NT2/D1 (cell line): ENCODE results near the gene IL22RA1.

Experiments
- DNase-seq: peaks from one replicate; pipeline ENCODE4 v3.0.0-alpha.2; 2011; ENCODE audit warnings: low read depth, low spot score
- H3K27me3 ChIP-seq: 2 replicates; pipeline ENCODE4 v1.6.0; 2011; ENCODE audit warnings: mild to moderate bottlenecking; ENCODE audit not compliant: insufficient read length, insufficient read depth
- H3K36me3 ChIP-seq: 2 replicates; pipeline ENCODE4 v1.6.1; 2011; ENCODE audit warnings: mild to moderate bottlenecking, low read length, mixed read lengths; ENCODE audit not compliant: insufficient read depth, insufficient read length
- H3K4me1 ChIP-seq: 2 replicates; pipeline ENCODE4 v1.5.1; 2011; ENCODE audit not compliant: insufficient read depth, insufficient read length
- H3K4me3 ChIP-seq: 2 replicates; pipeline ENCODE4 v1.5.1; 2011; ENCODE audit warnings: low read depth; ENCODE audit not compliant: insufficient read length
- H3K9ac ChIP-seq: 2 replicates; pipeline ENCODE4 v1.6.0; 2011; ENCODE audit warnings: low read depth; ENCODE audit not compliant: insufficient read length
- H3K9me3 ChIP-seq: 2 replicates; pipeline ENCODE4 v1.5.1; 2011; ENCODE audit warnings: mild to moderate bottlenecking, low read length; ENCODE audit not compliant: insufficient read depth
- SUZ12 ChIP-seq: IDR thresholded peaks from 2 replicates; pipeline ENCODE4 v1.6.1; 2011; ENCODE audit not compliant: insufficient read length, insufficient read depth; ENCODE audit errors: extremely low read depth
- YY1 ChIP-seq: IDR thresholded peaks from 2 replicates; pipeline ENCODE4 v1.6.1; 2011; ENCODE audit not compliant: insufficient read length, insufficient read depth
- ZNF274 ChIP-seq: IDR thresholded peaks from 2 replicates; pipeline ENCODE4 v1.6.1; 2011; ENCODE audit warnings: mild to moderate bottlenecking, low read depth, low read length

Gene IL22RA1

DNA sequence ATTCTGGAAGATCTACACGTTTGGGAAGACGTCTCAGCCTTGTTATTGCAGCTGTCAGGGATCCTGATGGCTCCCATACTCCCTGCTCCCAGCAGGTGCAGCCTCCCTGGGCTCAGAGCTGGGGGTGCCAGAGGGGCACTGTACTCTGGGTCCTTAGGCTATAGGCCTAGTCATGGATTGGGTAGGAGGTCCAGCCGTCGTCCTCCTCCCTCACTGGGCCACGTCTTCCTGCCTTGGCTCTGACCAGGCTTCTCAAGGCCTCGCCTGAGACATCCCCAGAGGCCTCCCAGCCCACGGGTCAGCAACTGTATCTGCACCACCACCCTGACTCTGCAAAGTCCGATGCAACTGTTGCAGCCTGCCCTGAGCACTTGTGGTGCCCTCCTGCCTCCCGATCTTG, 49.2 kb downstream of the IL22RA1 start:
- no peak for TF ChIP-seq ZNF274
- TF ChIP-seq YY1, result no peak
- no peak for TF ChIP-seq SUZ12
- no peak overlapping the region for H3K9ac ChIP-seq
- H3K27me3 ChIP-seq, result no peaks in the 10 kb centered on the region
- peaks cover 22% of the 10 kb centered on the region for H3K4me1 ChIP-seq
- H3K9me3 ChIP-seq, result no peaks in the 10 kb centered on the region
- no peak for DNase-seq
- no peak overlapping the region for H3K4me3 ChIP-seq
- no peaks in the 10 kb centered on the region for H3K36me3 ChIP-seq

DNA sequence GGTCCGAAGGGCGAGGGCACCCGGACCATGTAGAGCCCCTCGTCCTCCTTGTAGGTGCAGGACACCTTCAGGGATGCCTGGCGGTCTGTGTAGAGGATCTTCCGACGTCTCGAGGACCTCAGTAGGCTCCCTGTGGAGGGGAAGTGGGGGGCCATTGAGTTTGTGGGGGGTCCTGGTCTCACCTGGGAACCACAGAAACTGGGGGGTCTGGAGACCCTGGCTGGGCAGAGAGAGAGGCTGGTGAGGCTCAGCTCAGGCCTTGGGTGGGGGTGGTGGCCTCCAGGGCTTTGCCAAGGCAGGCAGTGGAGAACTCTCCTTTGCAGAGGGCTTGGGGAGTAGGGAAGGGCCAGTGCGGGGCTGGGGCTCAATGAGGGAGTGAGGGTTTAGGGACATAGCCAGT, 50.0 kb downstream of the IL22RA1 start:
- Histone ChIP-seq H3K9me3 (no peaks in the 10 kb centered on the region), H3K27me3 (no peaks in the 10 kb centered on the region), H3K4me1 (peaks cover 22% of the 10 kb centered on the region), H3K9ac (no peak overlapping the region), H3K4me3 (no peak overlapping the region), H3K36me3 (no peaks in the 10 kb centered on the region)
- TF ChIP-seq YY1, result no peak
- TF ChIP-seq ZNF274, result no peak
- no peak for DNase-seq

DNA sequence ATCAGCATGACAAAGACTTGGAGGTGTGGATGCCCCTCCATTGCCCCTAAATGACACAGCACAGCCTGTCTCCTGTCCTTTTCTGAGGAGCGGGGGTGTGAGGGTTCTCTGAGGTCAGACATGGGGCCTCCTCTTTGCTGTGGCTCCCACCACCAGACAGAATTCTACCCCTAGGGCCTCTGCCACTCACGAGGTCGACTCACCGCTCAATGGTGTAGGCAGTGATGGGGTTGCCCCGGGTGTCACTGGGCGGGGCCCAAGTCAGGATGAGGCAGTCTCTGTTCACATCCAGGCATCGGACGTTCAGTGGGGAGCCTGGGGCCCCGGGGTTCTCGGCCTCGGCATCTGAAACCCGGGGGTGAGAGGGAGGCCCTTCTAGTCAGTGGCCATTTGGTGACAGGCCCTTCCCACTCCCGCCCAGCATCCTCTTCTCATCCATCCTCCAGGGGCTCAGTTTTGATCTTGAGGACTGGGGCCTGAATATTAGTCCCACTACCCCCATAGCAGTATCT, 50.9 kb downstream of the IL22RA1 start:
- H3K9ac ChIP-seq, result no peak overlapping the region
- H3K4me3 ChIP-seq, result no peak overlapping the region
- H3K36me3 ChIP-seq, result no peaks in the 10 kb centered on the region
- TF ChIP-seq SUZ12 (no peak), ZNF274 (no peak), YY1 (no peak)
- no peaks in the 10 kb centered on the region for H3K27me3 ChIP-seq
- no peaks in the 10 kb centered on the region for H3K9me3 ChIP-seq
- H3K4me1 ChIP-seq, result peaks cover 18% of the 10 kb centered on the region
- DNase-seq, result no peak

DNA sequence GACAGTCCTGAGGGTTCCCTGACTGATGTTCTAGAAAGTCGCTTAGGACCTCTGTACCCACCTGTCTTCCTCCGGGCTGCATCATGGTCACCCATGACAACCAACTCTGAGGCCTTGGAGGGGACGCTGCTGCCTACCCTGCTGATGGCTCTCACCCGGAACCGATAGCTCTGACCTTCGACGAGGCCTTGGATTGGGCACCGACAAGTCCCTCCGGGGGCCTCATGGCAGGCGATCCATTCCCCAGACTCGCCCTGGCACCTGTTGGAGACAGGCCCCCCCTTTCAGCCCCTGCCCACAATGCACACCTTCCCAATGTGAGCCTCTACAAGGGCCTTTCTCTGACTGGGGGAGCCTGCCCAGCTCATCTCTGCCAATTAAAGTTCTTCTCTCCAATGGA, 52.2 kb downstream of the IL22RA1 start:
- H3K4me1 ChIP-seq, result peaks cover 18% of the 10 kb centered on the region
- H3K9me3 ChIP-seq, result no peaks in the 10 kb centered on the region
- DNase-seq, result no peak
- no peak overlapping the region for H3K4me3 ChIP-seq
- no peaks in the 10 kb centered on the region for H3K36me3 ChIP-seq
- no peak for TF ChIP-seq YY1
- no peak for TF ChIP-seq ZNF274
- no peak for TF ChIP-seq SUZ12
- H3K27me3 ChIP-seq, result no peaks in the 10 kb centered on the region
- H3K9ac ChIP-seq, result no peak overlapping the region

DNA sequence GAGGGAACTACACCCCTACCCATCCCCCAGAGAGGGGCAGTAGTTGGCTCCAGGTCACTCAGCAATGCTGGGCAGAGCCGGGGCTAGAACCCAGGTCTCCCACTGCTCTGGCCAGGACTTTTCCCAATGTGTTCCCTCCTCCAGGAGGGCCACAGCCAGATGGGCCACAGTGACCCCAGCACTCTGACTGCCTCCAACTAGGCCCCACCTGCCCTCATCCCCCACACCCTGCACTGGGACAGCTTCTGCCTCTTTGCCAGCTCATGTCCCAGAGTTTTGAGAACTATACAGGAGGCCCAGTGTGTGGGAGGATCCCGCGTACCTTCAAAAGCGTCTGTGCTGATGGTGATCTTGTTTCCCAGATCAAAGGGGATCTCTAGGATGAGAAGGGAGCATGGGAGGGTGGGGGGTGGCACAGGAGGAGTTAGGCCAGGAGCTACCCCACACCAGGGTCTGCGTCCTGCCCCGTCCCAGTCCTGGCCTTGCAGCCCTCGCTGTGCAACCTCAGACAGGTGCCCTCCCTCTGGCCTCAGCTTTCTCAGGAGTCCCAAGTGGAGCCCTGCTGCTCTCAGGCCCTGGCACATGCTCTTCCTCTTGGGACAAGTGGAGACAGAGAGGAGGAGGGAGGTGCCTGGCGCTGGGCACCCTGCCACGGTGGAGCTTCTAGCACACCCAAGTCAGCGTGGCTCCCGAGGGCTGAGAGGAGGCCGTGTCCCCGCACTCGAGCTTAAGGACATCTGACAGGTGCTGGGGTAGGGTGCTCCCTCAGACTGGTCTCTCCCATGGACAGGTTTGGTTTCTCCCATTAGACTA, 53.0 kb downstream of the IL22RA1 start:
- no peaks in the 10 kb centered on the region for H3K36me3 ChIP-seq
- no peaks in the 10 kb centered on the region for H3K9me3 ChIP-seq
- no peaks in the 10 kb centered on the region for H3K27me3 ChIP-seq
- H3K4me1 ChIP-seq, result peaks cover 15% of the 10 kb centered on the region
- no peak for DNase-seq
- TF ChIP-seq SUZ12, result no peak
- no peak for TF ChIP-seq ZNF274
- TF ChIP-seq YY1, result no peak
- H3K9ac ChIP-seq, result no peak overlapping the region
- H3K4me3 ChIP-seq, result no peak overlapping the region

DNA sequence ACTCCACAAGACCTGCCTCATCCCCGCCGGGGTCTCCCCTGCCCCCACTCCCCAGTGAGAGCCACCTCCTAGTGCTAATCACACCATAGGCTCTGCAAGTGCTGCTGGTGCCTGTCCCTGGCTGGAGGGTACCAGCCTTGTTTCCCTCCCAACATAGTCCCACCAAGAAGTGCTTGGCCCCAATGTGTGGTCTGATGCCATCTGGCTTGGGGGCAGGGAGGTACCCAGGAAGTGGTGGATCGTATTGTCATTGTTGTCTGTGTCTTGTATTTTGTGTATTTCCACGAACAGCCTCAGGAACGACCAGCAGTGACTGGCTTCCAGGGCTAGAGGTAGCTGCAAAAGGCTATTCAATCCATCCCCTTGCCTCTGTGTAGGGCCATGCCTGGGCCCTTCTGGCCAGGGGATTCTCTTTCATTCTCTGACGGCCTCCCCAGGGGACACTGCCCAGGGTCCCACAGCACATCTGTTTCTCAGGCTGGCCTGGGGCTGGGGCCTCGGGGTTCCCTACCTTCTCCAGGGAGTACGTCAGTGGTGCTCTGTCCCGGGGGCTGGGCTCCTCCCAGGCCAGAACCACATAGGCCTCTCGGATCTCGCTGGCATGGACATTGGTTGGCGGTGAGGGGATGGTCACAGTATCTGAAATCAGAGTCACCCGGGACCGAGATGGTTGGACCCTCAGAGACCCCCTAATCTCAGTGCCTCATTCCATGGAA, 53.8 kb downstream of the IL22RA1 start:
- no peaks in the 10 kb centered on the region for H3K27me3 ChIP-seq
- TF ChIP-seq YY1 (no peak), SUZ12 (no peak), ZNF274 (no peak)
- DNase-seq, result no peak

DNA sequence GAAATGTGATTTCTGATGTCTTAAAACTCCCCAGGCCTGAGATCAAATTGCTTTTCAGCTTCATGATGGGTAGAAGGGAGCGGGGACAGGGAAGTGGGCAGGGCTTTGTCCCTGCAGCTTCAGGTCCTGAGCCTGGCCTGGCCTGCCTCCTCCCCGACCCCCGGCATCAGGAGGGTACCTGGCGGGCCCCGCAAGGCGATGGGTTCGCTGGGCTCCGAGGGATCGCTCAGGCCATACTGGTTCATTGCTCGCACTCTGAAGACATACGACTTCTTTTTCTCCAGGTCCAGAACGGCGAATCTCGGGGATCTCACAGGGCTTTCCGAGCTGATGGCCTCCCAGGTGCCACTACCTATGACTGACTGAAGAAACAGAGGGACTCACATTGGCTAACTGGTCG, 56.5 kb downstream of the IL22RA1 start:
- H3K9me3 ChIP-seq, result no peaks in the 10 kb centered on the region
- TF ChIP-seq SUZ12 (no peak), ZNF274 (no peak), YY1 (no peak)
- no peaks in the 10 kb centered on the region for H3K27me3 ChIP-seq
- H3K4me3 ChIP-seq, result no peak overlapping the region
- H3K9ac ChIP-seq, result no peak overlapping the region
- peaks cover 10% of the 10 kb centered on the region for H3K4me1 ChIP-seq
- no peaks in the 10 kb centered on the region for H3K36me3 ChIP-seq
- DNase-seq, result no peak

More for the DNA sequence above, 53.8 kb downstream of the IL22RA1 start:
- Histone ChIP-seq H3K36me3 (no peaks in the 10 kb centered on the region), H3K4me3 (no peak overlapping the region), H3K9me3 (no peaks in the 10 kb centered on the region), H3K4me1 (peaks cover 11% of the 10 kb centered on the region), H3K9ac (no peak overlapping the region)
